Measurements from ENCODE around the gene SEMA5B. TPM values are rescaled to one million over a fixed set of nuclear protein-coding genes. Genes with fewer than 3 reads are reported as not detected.

The SEMA5B gene
- total RNA-seq, 1 donor from 2014 or later, result not detected

GRCh38 chr3:122973893-122974615, 53.5 kb downstream of the SEMA5B start:
- ATAC-seq, result no peak

- no peak for ATAC-seq
These were observed 55.4 kb downstream of the SEMA5B start for GRCh38 chr3:122972141-122972540.

- ATAC-seq, result peak; percentile 26
These were observed 57.7 kb downstream of the SEMA5B start for GRCh38 chr3:122969585-122970469.

GRCh38 chr3:122967765-122968164, 59.8 kb downstream of the SEMA5B start:
- no peak for ATAC-seq

GRCh38 chr3:122967356-122967755, 60.2 kb downstream of the SEMA5B start:
- no peak for ATAC-seq

GRCh38 chr3:122966045-122966444, 61.5 kb downstream of the SEMA5B start:
- no peak for ATAC-seq

- no peak for ATAC-seq
These were observed 62.8 kb downstream of the SEMA5B start for GRCh38 chr3:122964811-122965210.

- no peak for ATAC-seq
These were observed 65.4 kb downstream of the SEMA5B start for GRCh38 chr3:122962149-122962548.

- ATAC-seq, result no peak
These were observed 66.4 kb downstream of the SEMA5B start for GRCh38 chr3:122961146-122961545.

- no peak for ATAC-seq
These were observed 66.9 kb downstream of the SEMA5B start for GRCh38 chr3:122960652-122961051.

GRCh38 chr3:122959339-122959738, 68.2 kb downstream of the SEMA5B start:
- no peak for ATAC-seq

- no peak for ATAC-seq
These were observed 69.6 kb downstream of the SEMA5B start for GRCh38 chr3:122957707-122958689.

GRCh38 chr3:122956693-122957455, 70.7 kb downstream of the SEMA5B start:
- no peak for ATAC-seq

GRCh38 chr3:122955916-122956692, 71.5 kb downstream of the SEMA5B start:
- no peak for ATAC-seq

GRCh38 chr3:122952520-122952919, 75.0 kb downstream of the SEMA5B start:
- peak; percentile 90 for ATAC-seq

- ATAC-seq, result no peak
These were observed 79.2 kb downstream of the SEMA5B start for GRCh38 chr3:122948408-122948807.

- ATAC-seq, result no peak
These were observed 79.8 kb downstream of the SEMA5B start for GRCh38 chr3:122947738-122948137.

GRCh38 chr3:122947196-122947595, 80.4 kb downstream of the SEMA5B start:
- no peak for ATAC-seq

GRCh38 chr3:122946185-122946584, 81.4 kb downstream of the SEMA5B start:
- ATAC-seq, result no peak

- no peak for ATAC-seq
These were observed 82.3 kb downstream of the SEMA5B start for GRCh38 chr3:122945230-122945629.

- no peak for ATAC-seq
These were observed 82.8 kb downstream of the SEMA5B start for GRCh38 chr3:122944671-122945161.
